LNCaP clone FGC (cell line): ENCODE data around the gene SIGLEC15.

Experiments used
- DNase-seq: peaks from one replicate; pipeline ENCODE4 v3.0.0-alpha.2; 2011; ENCODE audit warnings: low read depth
- H3K4me3 ChIP-seq: 2 replicates; pipeline ENCODE4 v1.5.1; 2011; ENCODE audit warnings: mild to moderate bottlenecking, low read depth, low read length, control low read depth
- CTCF ChIP-seq: IDR thresholded peaks from 2 replicates; pipeline ENCODE4 v1.5.1; 2012; ENCODE audit warnings: mild to moderate bottlenecking; ENCODE audit not compliant: control insufficient read depth, insufficient read depth; ENCODE audit errors: extremely low read depth

The SIGLEC15 gene

GRCh38 chr18:45854036-45854586 is 28.6 kb downstream of the SIGLEC15 start:
- no peak for TF ChIP-seq CTCF
- H3K4me3 ChIP-seq, result no peak overlapping the region
- DNase-seq, result no peak

GRCh38 chr18:45856531-45856930 is 31.1 kb downstream of the SIGLEC15 start:
- no peak for DNase-seq
- no peak for TF ChIP-seq CTCF
- H3K4me3 ChIP-seq, result no peak overlapping the region

- H3K4me3 ChIP-seq, result no peak overlapping the region
- TF ChIP-seq CTCF, result no peak
- DNase-seq, result no peak
Measured at GRCh38 chr18:45859334-45859733, 33.9 kb downstream of the SIGLEC15 start.

GRCh38 chr18:45860492-45860891 is 35.0 kb downstream of the SIGLEC15 start:
- no peak for DNase-seq
- no peak for TF ChIP-seq CTCF
- no peak overlapping the region for H3K4me3 ChIP-seq

- DNase-seq, result no peak
- no peak for TF ChIP-seq CTCF
- no peak overlapping the region for H3K4me3 ChIP-seq
Measured at GRCh38 chr18:45860971-45861370, 35.5 kb downstream of the SIGLEC15 start.

- no peak for DNase-seq
- TF ChIP-seq CTCF, result no peak
- H3K4me3 ChIP-seq, result no peak overlapping the region
Measured at GRCh38 chr18:45861926-45862325, 36.5 kb downstream of the SIGLEC15 start.

- no peak for DNase-seq
- H3K4me3 ChIP-seq, result no peak overlapping the region
- TF ChIP-seq CTCF, result no peak
Measured at GRCh38 chr18:45863469-45863868, 38.0 kb downstream of the SIGLEC15 start.
